HG02678 (cell line): ENCODE results near the gene SLC19A1.

Source experiments
- ATAC-seq: cut with Tn5 transposase; IDR thresholded peaks from one replicate; pipeline ENCODE4 v1.9.1; 2021; ENCODE audit warnings: mild to moderate bottlenecking, moderate library complexity; ENCODE audit not compliant: unreplicated experiment

Gene SLC19A1

GRCh38 chr21:45448810-45449657, 93.2 kb downstream of the SLC19A1 start:
- ATAC-seq: no peak

- ATAC-seq: no peak
Observed at GRCh38 chr21:45448283-45448809, 93.9 kb downstream of the SLC19A1 start.
